Panc1 (cell line): Measurements from ENCODE around the gene LDLRAD4. TPM values are rescaled to one million over a fixed set of nuclear protein-coding genes. Genes with fewer than 3 reads are reported as not detected.

Experiments used
- ATAC-seq: fragments of 200-7000 bp; cut with Tn5 transposase; 2 replicates; pipeline ENCODE4 v1.9.1; 2020; ENCODE audit warnings: mild to moderate bottlenecking, moderate library complexity
- BruUV-seq: library from RNA; stranded (reverse); fragments of 400-500 nt; replicated peaks from 2 replicates; lab custom pipeline; 2021; lab: Mats Ljungman, UMichigan
- CTCF ChIA-PET: fragments of 300-600 bp; sonication (Branson Sonifier 250); formaldehyde crosslinking; loops from one replicate; lab custom pipeline; 2022; ENCODE audit warnings: antibody characterized with exemption; lab: Charles Lee
- POLR2A ChIA-PET: fragments of 300-600 bp; sonication (Branson Sonifier 250); formaldehyde crosslinking; loops from one replicate; lab custom pipeline; 2022; ENCODE audit warnings: antibody characterized with exemption; lab: Charles Lee
- DNase-seq: peaks from one replicate; pipeline ENCODE4 v3.0.0-alpha.2; 2010; ENCODE audit warnings: low read depth, low spot score
- H3K27ac ChIP-seq: 2 replicates; pipeline ENCODE4 v1.5.1; 2011; ENCODE audit warnings: mild to moderate bottlenecking, low read length, inconsistent platforms
- H3K27me3 ChIP-seq: fragments of 200-500 bp; sonication (Bioruptor generic); 2 replicates; pipeline ENCODE4 v1.6.0; 2014; ENCODE audit warnings: low read length, inconsistent platforms; ENCODE audit not compliant: control insufficient read depth, insufficient read depth
- H3K36me3 ChIP-seq: fragments of 200-500 bp; sonication (Bioruptor generic); 2 replicates; pipeline ENCODE4 v1.5.1; 2014; ENCODE audit warnings: inconsistent platforms, mild to moderate bottlenecking, low read length, moderate library complexity; ENCODE audit not compliant: control insufficient read depth, insufficient read depth
- H3K4me1 ChIP-seq: 2 replicates; pipeline ENCODE4 v1.5.1; 2011; ENCODE audit warnings: inconsistent platforms, mild to moderate bottlenecking, low read length, moderate library complexity; ENCODE audit not compliant: control insufficient read depth, insufficient read depth
- H3K4me3 ChIP-seq, 2 experiments: 2 replicates each; pipeline ENCODE4 v1.5.1; 2011 to 2012; ENCODE audit warnings: low read depth in 2 of 2, low read length in 2 of 2, mild to moderate bottlenecking in 2 of 2, inconsistent platforms in 1 of 2, moderate library complexity in 1 of 2
- H3K9me3 ChIP-seq: fragments of 200-500 bp; sonication (Bioruptor generic); 2 replicates; pipeline ENCODE4 v1.5.1; 2014; ENCODE audit warnings: low read depth, mild to moderate bottlenecking, inconsistent platforms, low read length, moderate library complexity; ENCODE audit not compliant: control insufficient read depth, insufficient read depth
- POLR2AphosphoS5 ChIP-seq: IDR thresholded peaks from 2 replicates; pipeline ENCODE4 v1.6.1; 2012; ENCODE audit warnings: mild to moderate bottlenecking, low read depth, low read length, moderate library complexity
- SIN3A ChIP-seq: IDR thresholded peaks from 2 replicates; pipeline ENCODE4 v1.6.1; 2012; ENCODE audit warnings: low read depth, mild to moderate bottlenecking, low read length, moderate library complexity, borderline replicate concordance; ENCODE audit not compliant: insufficient read depth
- TCF7L2 ChIP-seq: IDR thresholded peaks from 2 replicates; pipeline ENCODE4 v1.6.1; 2011; ENCODE audit warnings: mild to moderate bottlenecking, low read depth, low read length, inconsistent platforms
- in situ Hi-C: cut with HindIII; loops from 2 replicates; pipeline ENCODE4 v1.10.0; 2016; ENCODE audit warnings: low sequenced_read_pairs, low pct_unique_long_range_greater_than_20kb
- intact Hi-C: fragments of 100-400 bp; cut with micrococcal nuclease; formaldehyde crosslinking; loops from one replicate; pipeline ENCODE4 v1.10.0; 2022; ENCODE audit not compliant: unreplicated experiment
- total RNA-seq: library from RNA; stranded (reverse); gene quantifications from one replicate; pipeline ENCODE4 v1.2.1, GENCODE V29; 2021; ENCODE audit not compliant: unreplicated experiment
- TF ChIP-seq, protein P1 (sequence below): fragments of 450-650 bp; IDR thresholded peaks from 2 replicates; pipeline ENCODE4 v1.5.1; 2017; ENCODE audit warnings: mild to moderate bottlenecking
- TF ChIP-seq, protein P2 (sequence below), 2 experiments: IDR thresholded peaks; 2 replicates each; pipeline ENCODE4 v1.6.1; 2011 to 2012; ENCODE audit warnings: low read depth in 2 of 2, control low read depth in 1 of 2, low read length in 1 of 2, mild to moderate bottlenecking in 1 of 2, moderate library complexity in 1 of 2; ENCODE audit not compliant: insufficient read depth in 1 of 2

The LDLRAD4 gene
- total RNA-seq, 1 experiment from 2014 or later: 0.28 TPM

DNA sequence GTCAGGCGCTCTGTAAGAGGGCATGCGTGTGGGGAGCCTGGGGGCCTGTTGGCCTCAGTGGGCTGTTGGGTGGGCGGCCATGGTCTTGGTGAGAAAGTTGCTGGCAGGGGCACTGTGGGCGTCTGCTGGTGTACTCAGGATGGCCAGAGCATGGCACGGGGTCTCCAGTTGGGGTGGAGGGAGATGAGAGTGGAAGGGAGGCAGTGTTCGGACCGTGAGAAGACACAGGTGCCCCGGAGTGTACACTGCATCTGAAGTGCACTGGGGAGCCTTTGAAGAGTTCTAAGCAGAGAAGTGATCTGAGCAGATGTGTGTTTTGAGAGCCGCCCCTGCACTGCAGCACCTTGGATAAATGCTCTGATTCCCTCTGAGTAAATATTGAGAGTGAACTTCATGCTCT is 150.8 kb downstream of the LDLRAD4 start:
- Histone ChIP-seq H3K27me3 (no peaks in the 10 kb centered on the region; the same call in 1 of the 2 replicates), H3K36me3 (no peaks in the 10 kb centered on the region), H3K4me1 (no peaks in the 10 kb centered on the region), H3K4me3 (no peak overlapping the region), H3K9me3 (no peaks in the 10 kb centered on the region), H3K27ac (no peak overlapping the region)
- in situ Hi-C loops: no loop called here
- BruUV-seq: no TSS peak
- intact Hi-C loops: loop anchor here (10.0 kb wide), 1 partner anchor 55 kb away; no protein-coding TSS in a partner anchor
- ATAC-seq (no peak), DNase-seq (no peak)
- POLR2A ChIA-PET: no interaction called here
- TF ChIP-seq POLR2AphosphoS5: no peak
- TF ChIP-seq, protein P1, sequence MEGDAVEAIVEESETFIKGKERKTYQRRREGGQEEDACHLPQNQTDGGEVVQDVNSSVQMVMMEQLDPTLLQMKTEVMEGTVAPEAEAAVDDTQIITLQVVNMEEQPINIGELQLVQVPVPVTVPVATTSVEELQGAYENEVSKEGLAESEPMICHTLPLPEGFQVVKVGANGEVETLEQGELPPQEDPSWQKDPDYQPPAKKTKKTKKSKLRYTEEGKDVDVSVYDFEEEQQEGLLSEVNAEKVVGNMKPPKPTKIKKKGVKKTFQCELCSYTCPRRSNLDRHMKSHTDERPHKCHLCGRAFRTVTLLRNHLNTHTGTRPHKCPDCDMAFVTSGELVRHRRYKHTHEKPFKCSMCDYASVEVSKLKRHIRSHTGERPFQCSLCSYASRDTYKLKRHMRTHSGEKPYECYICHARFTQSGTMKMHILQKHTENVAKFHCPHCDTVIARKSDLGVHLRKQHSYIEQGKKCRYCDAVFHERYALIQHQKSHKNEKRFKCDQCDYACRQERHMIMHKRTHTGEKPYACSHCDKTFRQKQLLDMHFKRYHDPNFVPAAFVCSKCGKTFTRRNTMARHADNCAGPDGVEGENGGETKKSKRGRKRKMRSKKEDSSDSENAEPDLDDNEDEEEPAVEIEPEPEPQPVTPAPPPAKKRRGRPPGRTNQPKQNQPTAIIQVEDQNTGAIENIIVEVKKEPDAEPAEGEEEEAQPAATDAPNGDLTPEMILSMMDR: no peak
- no peak for TF ChIP-seq TCF7L2
- TF ChIP-seq, protein P2, sequence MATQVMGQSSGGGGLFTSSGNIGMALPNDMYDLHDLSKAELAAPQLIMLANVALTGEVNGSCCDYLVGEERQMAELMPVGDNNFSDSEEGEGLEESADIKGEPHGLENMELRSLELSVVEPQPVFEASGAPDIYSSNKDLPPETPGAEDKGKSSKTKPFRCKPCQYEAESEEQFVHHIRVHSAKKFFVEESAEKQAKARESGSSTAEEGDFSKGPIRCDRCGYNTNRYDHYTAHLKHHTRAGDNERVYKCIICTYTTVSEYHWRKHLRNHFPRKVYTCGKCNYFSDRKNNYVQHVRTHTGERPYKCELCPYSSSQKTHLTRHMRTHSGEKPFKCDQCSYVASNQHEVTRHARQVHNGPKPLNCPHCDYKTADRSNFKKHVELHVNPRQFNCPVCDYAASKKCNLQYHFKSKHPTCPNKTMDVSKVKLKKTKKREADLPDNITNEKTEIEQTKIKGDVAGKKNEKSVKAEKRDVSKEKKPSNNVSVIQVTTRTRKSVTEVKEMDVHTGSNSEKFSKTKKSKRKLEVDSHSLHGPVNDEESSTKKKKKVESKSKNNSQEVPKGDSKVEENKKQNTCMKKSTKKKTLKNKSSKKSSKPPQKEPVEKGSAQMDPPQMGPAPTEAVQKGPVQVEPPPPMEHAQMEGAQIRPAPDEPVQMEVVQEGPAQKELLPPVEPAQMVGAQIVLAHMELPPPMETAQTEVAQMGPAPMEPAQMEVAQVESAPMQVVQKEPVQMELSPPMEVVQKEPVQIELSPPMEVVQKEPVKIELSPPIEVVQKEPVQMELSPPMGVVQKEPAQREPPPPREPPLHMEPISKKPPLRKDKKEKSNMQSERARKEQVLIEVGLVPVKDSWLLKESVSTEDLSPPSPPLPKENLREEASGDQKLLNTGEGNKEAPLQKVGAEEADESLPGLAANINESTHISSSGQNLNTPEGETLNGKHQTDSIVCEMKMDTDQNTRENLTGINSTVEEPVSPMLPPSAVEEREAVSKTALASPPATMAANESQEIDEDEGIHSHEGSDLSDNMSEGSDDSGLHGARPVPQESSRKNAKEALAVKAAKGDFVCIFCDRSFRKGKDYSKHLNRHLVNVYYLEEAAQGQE (IDR thresholded peaks at IDR 0.05; ENCODE audit: insufficient read depth in 1 of 2, low read depth in 2 of 2, low read length in 1 of 2): no peak
- TF ChIP-seq SIN3A: no peak
- CTCF ChIA-PET: no interaction called here

DNA sequence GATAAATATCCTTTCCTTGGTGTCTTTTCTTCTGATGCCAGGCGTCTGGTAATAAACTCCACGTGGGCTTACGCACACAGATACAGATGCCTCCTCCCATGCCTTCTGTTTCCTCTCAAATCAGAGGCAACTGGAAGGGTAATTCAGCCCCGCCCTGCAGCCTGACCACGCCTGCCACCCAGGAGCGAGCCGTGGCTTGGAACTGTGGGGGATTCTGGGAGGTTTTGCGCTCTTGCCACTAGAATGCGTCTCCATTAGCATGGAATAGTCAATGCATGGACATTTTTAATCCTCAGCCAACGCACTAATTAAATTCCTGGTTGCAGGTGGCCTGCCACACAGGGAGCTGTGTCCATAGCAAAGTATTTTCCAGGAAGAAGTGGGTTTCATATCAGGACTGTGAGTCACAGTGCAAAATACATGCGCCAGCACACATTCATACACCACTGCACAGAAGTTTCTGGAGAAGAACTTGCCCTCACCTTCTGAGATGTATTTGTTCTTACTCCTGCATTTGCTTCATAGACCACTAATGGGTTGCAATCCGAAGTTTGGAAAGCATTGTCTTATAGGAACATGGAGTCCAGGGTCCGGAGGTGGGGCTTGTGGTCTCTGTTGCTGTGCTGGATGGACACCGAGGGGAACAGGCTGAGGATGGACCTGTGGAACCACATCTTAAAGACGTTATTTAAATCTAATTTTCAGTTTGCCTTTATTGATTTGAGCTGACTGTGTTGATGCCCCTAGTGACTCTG is 151.4 kb downstream of the LDLRAD4 start:
- H3K36me3 ChIP-seq: no peaks in the 10 kb centered on the region
- DNase-seq (no peak), ATAC-seq (no peak)
- H3K27ac ChIP-seq: no peak overlapping the region
- no peaks in the 10 kb centered on the region for H3K9me3 ChIP-seq
- no peaks in the 10 kb centered on the region; the same call in 1 of the 2 replicates for H3K27me3 ChIP-seq
- no peaks in the 10 kb centered on the region for H3K4me1 ChIP-seq
- no TSS peak for BruUV-seq
- no peak overlapping the region for H3K4me3 ChIP-seq
- in situ Hi-C loops: no loop called here
- CTCF ChIA-PET: no interaction called here
- intact Hi-C loops: loop anchor here (10.0 kb wide), 1 partner anchor 55 kb away; no protein-coding TSS in a partner anchor
- POLR2A ChIA-PET: no interaction called here
- TF ChIP-seq, protein P1: no peak
- TF ChIP-seq TCF7L2: no peak
- no peak for TF ChIP-seq SIN3A
- no peak for TF ChIP-seq POLR2AphosphoS5
- TF ChIP-seq, protein P2 (IDR thresholded peaks at IDR 0.05; ENCODE audit: insufficient read depth in 1 of 2, low read depth in 2 of 2, low read length in 1 of 2): no peak
